ENCODE results near the gene DDX31.

Gene DDX31

GRCh38 chr9:132647806-132648205 is 22.0 kb downstream of the DDX31 start:
- DNase-seq (ENCODE audit: low read depth): no peak
- no peak overlapping the region for H3K4me3 ChIP-seq (ENCODE audit: low read depth, low read length)
- TF ChIP-seq CTCF (IDR thresholded peaks at IDR 0.05; ENCODE audit: low read depth, low read length): no peak
- TF ChIP-seq MAX (IDR thresholded peaks at IDR 0.05; ENCODE audit: low read depth, low read length): no peak
- no peak for TF ChIP-seq MYC (IDR thresholded peaks at IDR 0.05; ENCODE audit: low read depth, low read length)
- TF ChIP-seq POLR2A (IDR thresholded peaks at IDR 0.05; ENCODE audit: extremely low read depth, insufficient read length): no peak

- TF ChIP-seq MYC (IDR thresholded peaks at IDR 0.05; ENCODE audit: low read depth, low read length) (no peak), POLR2A (IDR thresholded peaks at IDR 0.05; ENCODE audit: extremely low read depth, insufficient read length) (no peak), MAX (IDR thresholded peaks at IDR 0.05; ENCODE audit: low read depth, low read length) (no peak), CTCF (IDR thresholded peaks at IDR 0.05; ENCODE audit: low read depth, low read length) (no peak)
- H3K4me3 ChIP-seq (ENCODE audit: low read depth, low read length): no peak overlapping the region
Observed at GRCh38 chr9:132647355-132647754, 22.4 kb downstream of the DDX31 start.

GRCh38 chr9:132646726-132647125 is 23.1 kb downstream of the DDX31 start:
- TF ChIP-seq POLR2A (IDR thresholded peaks at IDR 0.05; ENCODE audit: extremely low read depth, insufficient read length) (no peak), CTCF (IDR thresholded peaks at IDR 0.05; ENCODE audit: low read depth, low read length) (no peak), MAX (IDR thresholded peaks at IDR 0.05; ENCODE audit: low read depth, low read length) (no peak), MYC (IDR thresholded peaks at IDR 0.05; ENCODE audit: low read depth, low read length) (no peak)
- DNase-seq (ENCODE audit: low read depth): no peak
- H3K4me3 ChIP-seq (ENCODE audit: low read depth, low read length): no peak overlapping the region

More at GRCh38 chr9:132647355-132647754, 22.4 kb downstream of the DDX31 start:
- DNase-seq (ENCODE audit: low read depth): no peak

- no peak for DNase-seq (ENCODE audit: low read depth)
- TF ChIP-seq POLR2A (IDR thresholded peaks at IDR 0.05; ENCODE audit: extremely low read depth, insufficient read length): no peak
- no peak for TF ChIP-seq MYC (IDR thresholded peaks at IDR 0.05; ENCODE audit: low read depth, low read length)
- TF ChIP-seq CTCF (IDR thresholded peaks at IDR 0.05; ENCODE audit: low read depth, low read length): no peak
- TF ChIP-seq MAX (IDR thresholded peaks at IDR 0.05; ENCODE audit: low read depth, low read length): no peak
- H3K4me3 ChIP-seq (ENCODE audit: low read depth, low read length): no peak overlapping the region
Observed at GRCh38 chr9:132645711-132646110, 24.1 kb downstream of the DDX31 start.

GRCh38 chr9:132645306-132645705 is 24.5 kb downstream of the DDX31 start:
- no peak for TF ChIP-seq POLR2A (IDR thresholded peaks at IDR 0.05; ENCODE audit: extremely low read depth, insufficient read length)
- no peak for TF ChIP-seq MYC (IDR thresholded peaks at IDR 0.05; ENCODE audit: low read depth, low read length)
- no peak for TF ChIP-seq CTCF (IDR thresholded peaks at IDR 0.05; ENCODE audit: low read depth, low read length)
- TF ChIP-seq MAX (IDR thresholded peaks at IDR 0.05; ENCODE audit: low read depth, low read length): no peak
- no peak overlapping the region for H3K4me3 ChIP-seq (ENCODE audit: low read depth, low read length)
- DNase-seq (ENCODE audit: low read depth): no peak

GRCh38 chr9:132644251-132644650 is 25.5 kb downstream of the DDX31 start:
- no peak for TF ChIP-seq MYC (IDR thresholded peaks at IDR 0.05; ENCODE audit: low read depth, low read length)
- TF ChIP-seq MAX (IDR thresholded peaks at IDR 0.05; ENCODE audit: low read depth, low read length): no peak
- TF ChIP-seq POLR2A (IDR thresholded peaks at IDR 0.05; ENCODE audit: extremely low read depth, insufficient read length): no peak
- peak; percentile 39 for TF ChIP-seq CTCF (IDR thresholded peaks at IDR 0.05; ENCODE audit: low read depth, low read length)
- no peak overlapping the region for H3K4me3 ChIP-seq (ENCODE audit: low read depth, low read length)
- DNase-seq (ENCODE audit: low read depth): peak; percentile 22

Data from NB4 (cell line).